ENCODE data around the gene TMEM18. TPM values are rescaled to one million over a fixed set of nuclear protein-coding genes. Genes with fewer than 3 reads are reported as not detected.

Gene TMEM18
- total RNA-seq, 2 experiments from 2014 or later, result 25.6 to 26.3 TPM

GRCh38 chr2:620471-621302 is 56.5 kb downstream of the TMEM18 start:
- POLR2A ChIA-PET, result no interaction called here

GRCh38 chr2:620004-620403 is 57.2 kb downstream of the TMEM18 start:
- no peak overlapping the region for H3K27ac Mint-ChIP-seq
- peaks cover 3% of the 10 kb centered on the region for H3K27me3 Mint-ChIP-seq
- Histone ChIP-seq H3K27me3 (ENCODE audit: control insufficient read depth in 1 of 2, insufficient read depth in 2 of 2, low read length in 2 of 2) (no peaks in the 10 kb centered on the region), H3K27ac (ENCODE audit: low read depth in 1 of 2, low read length in 2 of 2) (no peak overlapping the region), H3K9me3 (ENCODE audit: control insufficient read depth in 1 of 2, insufficient read depth in 1 of 2, low read length in 2 of 2) (peaks cover 4 to 10% of the 10 kb centered on the region in 2 experiments), H3K4me3 (ENCODE audit: low read length) (no peak overlapping the region), H3K36me3 (ENCODE audit: insufficient read depth, low read length) (no peaks in the 10 kb centered on the region), H3K4me1 (ENCODE audit: insufficient read depth, low read length) (no peaks in the 10 kb centered on the region)
- TF ChIP-seq CTCF (IDR thresholded peaks at IDR 0.05), result no peak
- intact Hi-C loops (cut with DNase I, micrococcal nuclease), result no loop called here
- no peak for DNase-seq
- no peak overlapping the region for H3K4me3 Mint-ChIP-seq
- POLR2A ChIA-PET, result no interaction called here
- CTCF ChIA-PET, result no interaction called here
- no peaks in the 10 kb centered on the region for H3K36me3 Mint-ChIP-seq (ENCODE audit: low read depth)
- ATAC-seq (ENCODE audit: poor library complexity), result no peak
- H3K4me1 Mint-ChIP-seq (ENCODE audit: low read depth), result no peaks in the 10 kb centered on the region
- H3K9me3 Mint-ChIP-seq, result peaks cover 5% of the 10 kb centered on the region

More at GRCh38 chr2:620471-621302, 56.5 kb downstream of the TMEM18 start:
- TF ChIP-seq CTCF (IDR thresholded peaks at IDR 0.05), result no peak
- no peak overlapping the region for H3K4me3 ChIP-seq (ENCODE audit: low read length)
- ATAC-seq (ENCODE audit: poor library complexity) (no peak), DNase-seq (no peak)
- peaks cover 4 to 10% of the 10 kb centered on the region in 2 experiments for H3K9me3 ChIP-seq (ENCODE audit: control insufficient read depth in 1 of 2, insufficient read depth in 1 of 2, low read length in 2 of 2)
- Mint-ChIP-seq H3K4me3 (no peak overlapping the region), H3K27ac (no peak overlapping the region), H3K4me1 (ENCODE audit: low read depth) (no peaks in the 10 kb centered on the region), H3K27me3 (peaks cover 2% of the 10 kb centered on the region), H3K36me3 (ENCODE audit: low read depth) (no peaks in the 10 kb centered on the region), H3K9me3 (peaks cover 5% of the 10 kb centered on the region)
- CTCF ChIA-PET, result no interaction called here
- intact Hi-C loops (cut with DNase I, micrococcal nuclease), result no loop called here
- no peaks in the 10 kb centered on the region for H3K4me1 ChIP-seq (ENCODE audit: insufficient read depth, low read length)
- no peaks in the 10 kb centered on the region for H3K36me3 ChIP-seq (ENCODE audit: insufficient read depth, low read length)
- no peak overlapping the region for H3K27ac ChIP-seq (ENCODE audit: low read depth in 1 of 2, low read length in 2 of 2)
- H3K27me3 ChIP-seq (ENCODE audit: control insufficient read depth in 1 of 2, insufficient read depth in 2 of 2, low read length in 2 of 2), result no peaks in the 10 kb centered on the region

GRCh38 chr2:618422-618990 is 58.7 kb downstream of the TMEM18 start:
- H3K36me3 Mint-ChIP-seq (ENCODE audit: low read depth), result no peaks in the 10 kb centered on the region
- H3K4me1 Mint-ChIP-seq (ENCODE audit: low read depth), result no peaks in the 10 kb centered on the region
- Histone ChIP-seq H3K36me3 (ENCODE audit: insufficient read depth, low read length) (no peaks in the 10 kb centered on the region), H3K27me3 (ENCODE audit: control insufficient read depth in 1 of 2, insufficient read depth in 2 of 2, low read length in 2 of 2) (no peaks in the 10 kb centered on the region), H3K27ac (ENCODE audit: low read depth in 1 of 2, low read length in 2 of 2) (no peak overlapping the region), H3K4me3 (ENCODE audit: low read length) (no peak overlapping the region), H3K4me1 (ENCODE audit: insufficient read depth, low read length) (no peaks in the 10 kb centered on the region), H3K9me3 (ENCODE audit: control insufficient read depth in 1 of 2, insufficient read depth in 1 of 2, low read length in 2 of 2) (peaks cover 4 to 10% of the 10 kb centered on the region in 2 experiments)
- ATAC-seq (ENCODE audit: poor library complexity), result no peak
- no peak overlapping the region for H3K4me3 Mint-ChIP-seq
- peaks cover 8% of the 10 kb centered on the region for H3K27me3 Mint-ChIP-seq
- no peak overlapping the region for H3K27ac Mint-ChIP-seq
- DNase-seq, result no peak
- peaks cover 5% of the 10 kb centered on the region for H3K9me3 Mint-ChIP-seq
- intact Hi-C loops (cut with DNase I, micrococcal nuclease), result no loop called here
- no peak for TF ChIP-seq CTCF (IDR thresholded peaks at IDR 0.05)
- ChIA-PET POLR2A (no interaction called here), CTCF (no interaction called here)
